ENCODE results near the gene ATP11C. TPM values are rescaled to one million over a fixed set of nuclear protein-coding genes. Genes with fewer than 3 reads are reported as not detected.

ATP11C gene
- total and polyA plus RNA-seq, 10 of the 15 experiments (the other 5 are each of a cell fraction or from before 2014, with no cell fraction given): 16.2 to 44.0 (median 24.8) TPM

- TF ChIP-seq HSF1 (IDR thresholded peaks at IDR 0.05; ENCODE audit: low read depth, low read length) (no peak), E2F8 (IDR thresholded peaks at IDR 0.05; ENCODE audit: low read depth, partially characterized antibody) (no peak), DPF2 (IDR thresholded peaks at IDR 0.05) (peak; percentile 70; the same call in 1 of the 2 replicates), MTA3 (IDR thresholded peaks at IDR 0.05; ENCODE audit: borderline replicate concordance, low read length) (no peak), HCFC1 (IDR thresholded peaks at IDR 0.05; ENCODE audit: low read length) (no peak), ZNF274 (IDR thresholded peaks at IDR 0.05; ENCODE audit: insufficient read depth, insufficient read length) (no peak), PAX5 (IDR thresholded peaks at IDR 0.05; ENCODE audit: borderline replicate concordance, low read depth, low read length) (no peak), MYB (IDR thresholded peaks at IDR 0.05; ENCODE audit: borderline replicate concordance, low read depth, low read length) (no peak), ZZZ3 (IDR thresholded peaks at IDR 0.05; ENCODE audit: control insufficient read depth, insufficient read length, low read depth) (no peak), NFYB (IDR thresholded peaks at IDR 0.05; ENCODE audit: insufficient read depth, low read depth, low read length) (no peak), IRF5 (IDR thresholded peaks at IDR 0.05; ENCODE audit: borderline replicate concordance) (no peak), BMI1 (IDR thresholded peaks at IDR 0.05; ENCODE audit: borderline replicate concordance) (peak; percentile 31; the same call in 1 of the 2 replicates), ZBTB33 (IDR thresholded peaks at IDR 0.05) (no peak), PAX8 (IDR thresholded peaks at IDR 0.05) (no peak), ATF3 (IDR thresholded peaks at IDR 0.05; ENCODE audit: borderline replicate concordance, extremely low read depth, low read depth, low read length) (no peak), JUNB (IDR thresholded peaks at IDR 0.05) (no peak), RAD51 (IDR thresholded peaks at IDR 0.05) (no peak), USF1 (IDR thresholded peaks at IDR 0.05; ENCODE audit: borderline replicate concordance, extremely low read length, insufficient read depth, low read depth, low read length) (no peak)
Observed at GRCh38 chrX:139801397-139801813, 131.4 kb downstream of the ATP11C start (continued).
